Measurements from ENCODE around the gene NEK1.

DNA sequence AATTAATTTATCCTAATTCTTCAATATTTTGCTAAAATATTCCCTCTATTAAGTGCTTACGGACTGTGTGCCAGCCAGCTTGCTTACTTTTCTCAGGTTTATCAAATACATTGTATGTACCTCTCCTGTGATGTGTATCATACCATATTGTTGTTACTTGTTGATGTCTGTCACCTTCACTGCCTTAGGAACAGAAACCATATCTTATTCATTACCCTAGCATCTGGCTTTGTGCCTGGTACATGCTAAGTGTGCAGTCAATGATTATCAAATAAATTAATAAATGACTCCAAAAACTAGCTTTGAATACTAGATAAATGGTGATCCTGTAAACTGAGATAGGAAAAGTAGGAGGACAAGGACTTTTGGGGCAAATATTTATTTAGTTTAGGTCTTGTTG lies 14.9 kb upstream of the NEK1 start:
- TF ChIP-seq POLR2AphosphoS5 (IDR thresholded peaks at IDR 0.05; ENCODE audit: low read depth, low read length) = no peak
- TF ChIP-seq, protein P1, sequence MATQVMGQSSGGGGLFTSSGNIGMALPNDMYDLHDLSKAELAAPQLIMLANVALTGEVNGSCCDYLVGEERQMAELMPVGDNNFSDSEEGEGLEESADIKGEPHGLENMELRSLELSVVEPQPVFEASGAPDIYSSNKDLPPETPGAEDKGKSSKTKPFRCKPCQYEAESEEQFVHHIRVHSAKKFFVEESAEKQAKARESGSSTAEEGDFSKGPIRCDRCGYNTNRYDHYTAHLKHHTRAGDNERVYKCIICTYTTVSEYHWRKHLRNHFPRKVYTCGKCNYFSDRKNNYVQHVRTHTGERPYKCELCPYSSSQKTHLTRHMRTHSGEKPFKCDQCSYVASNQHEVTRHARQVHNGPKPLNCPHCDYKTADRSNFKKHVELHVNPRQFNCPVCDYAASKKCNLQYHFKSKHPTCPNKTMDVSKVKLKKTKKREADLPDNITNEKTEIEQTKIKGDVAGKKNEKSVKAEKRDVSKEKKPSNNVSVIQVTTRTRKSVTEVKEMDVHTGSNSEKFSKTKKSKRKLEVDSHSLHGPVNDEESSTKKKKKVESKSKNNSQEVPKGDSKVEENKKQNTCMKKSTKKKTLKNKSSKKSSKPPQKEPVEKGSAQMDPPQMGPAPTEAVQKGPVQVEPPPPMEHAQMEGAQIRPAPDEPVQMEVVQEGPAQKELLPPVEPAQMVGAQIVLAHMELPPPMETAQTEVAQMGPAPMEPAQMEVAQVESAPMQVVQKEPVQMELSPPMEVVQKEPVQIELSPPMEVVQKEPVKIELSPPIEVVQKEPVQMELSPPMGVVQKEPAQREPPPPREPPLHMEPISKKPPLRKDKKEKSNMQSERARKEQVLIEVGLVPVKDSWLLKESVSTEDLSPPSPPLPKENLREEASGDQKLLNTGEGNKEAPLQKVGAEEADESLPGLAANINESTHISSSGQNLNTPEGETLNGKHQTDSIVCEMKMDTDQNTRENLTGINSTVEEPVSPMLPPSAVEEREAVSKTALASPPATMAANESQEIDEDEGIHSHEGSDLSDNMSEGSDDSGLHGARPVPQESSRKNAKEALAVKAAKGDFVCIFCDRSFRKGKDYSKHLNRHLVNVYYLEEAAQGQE (IDR thresholded peaks at IDR 0.05; ENCODE audit: insufficient read depth in 1 of 2, low read depth in 2 of 2, low read length in 2 of 2) = no peak

All from PFSK-1 (cell line).